KMS-11 (cell line): ENCODE measurements around the gene SRRM2.
"Not testable (repeated sequence)": the region's sequence is repeated elsewhere in the genome, so short reads cannot be mapped to it uniquely, and the experiment has no call there.

Source experiments
- H2AFZ ChIP-seq: fragments of 200-600 bp; sonication (generic); 2 replicates; pipeline ENCODE4 v1.6.1; 2016; ENCODE audit warnings: antibody characterized with exemption, mixed run types, low read depth
- H3K27ac ChIP-seq: fragments of 200-600 bp; sonication (generic); 2 replicates; pipeline ENCODE4 v1.6.1; 2016; ENCODE audit warnings: mild to moderate bottlenecking, mixed run types
- H3K27me3 ChIP-seq: fragments of 200-600 bp; sonication (generic); 2 replicates; pipeline ENCODE4 v1.6.1; 2017; ENCODE audit warnings: mild to moderate bottlenecking, low read depth, mixed run types, moderate library complexity; ENCODE audit not compliant: insufficient read depth
- H3K36me3 ChIP-seq: fragments of 200-600 bp; sonication (generic); 2 replicates; pipeline ENCODE4 v1.6.1; 2017; ENCODE audit warnings: mild to moderate bottlenecking, mixed run types; ENCODE audit not compliant: insufficient read depth
- H3K4me1 ChIP-seq: fragments of 200-600 bp; sonication (generic); 2 replicates; pipeline ENCODE4 v1.6.1; 2016; ENCODE audit warnings: mild to moderate bottlenecking, low read depth, mixed run types; ENCODE audit not compliant: poor library complexity, severe bottlenecking
- H3K4me2 ChIP-seq: fragments of 200-600 bp; sonication (generic); 2 replicates; pipeline ENCODE4 v1.7.0; 2016; ENCODE audit warnings: mild to moderate bottlenecking, mixed run types
- H3K4me3 ChIP-seq: fragments of 200-600 bp; sonication (generic); IDR thresholded peaks from 2 replicates; pipeline ENCODE4 v1.6.1; 2017; ENCODE audit warnings: low read depth, low read length, mixed read lengths; ENCODE audit not compliant: insufficient read depth
- H3K79me2 ChIP-seq: fragments of 200-600 bp; sonication (generic); 2 replicates; pipeline ENCODE4 v1.6.1; 2016; ENCODE audit warnings: low read depth, mixed run types; ENCODE audit not compliant: insufficient read depth
- H3K9ac ChIP-seq: fragments of 200-600 bp; sonication (generic); 2 replicates; pipeline ENCODE4 v1.6.1; 2016; ENCODE audit warnings: mild to moderate bottlenecking, mixed run types
- H4K20me1 ChIP-seq: fragments of 200-600 bp; sonication (generic); 2 replicates; pipeline ENCODE4 v1.6.1; 2016; ENCODE audit warnings: mild to moderate bottlenecking, mixed run types; ENCODE audit not compliant: insufficient read depth
- TF ChIP-seq, protein P1 (sequence below): fragments of 200-600 bp; sonication (generic); conservative IDR thresholded peaks from 2 replicates; pipeline ENCODE4 v1.6.1; 2017; ENCODE audit warnings: low read depth, mild to moderate bottlenecking, antibody characterized with exemption, low read length, moderate library complexity, mixed read lengths

Gene SRRM2

GRCh38 chr16:2720064-2720457, 32.4 kb upstream of the SRRM2 start, which contains the start of gene PRSS27:
PRSS27 (minus strand) TSS chr16:2720224; CDS start chr16:2720160, 64 bp downstream.
- no peaks in the 10 kb centered on the region for H3K36me3 ChIP-seq
- H3K27ac ChIP-seq, result peak within 1 kb of the TSS; percentile 53
- H3K4me3 ChIP-seq, result no peak within 1 kb of the TSS
- H3K9ac ChIP-seq, result peak within 1 kb of the TSS; percentile 66
- H4K20me1 ChIP-seq, result no peaks in the 10 kb centered on the region
- peak within 1 kb of the TSS; percentile 98 for H2AFZ ChIP-seq
- TF ChIP-seq, protein P1, sequence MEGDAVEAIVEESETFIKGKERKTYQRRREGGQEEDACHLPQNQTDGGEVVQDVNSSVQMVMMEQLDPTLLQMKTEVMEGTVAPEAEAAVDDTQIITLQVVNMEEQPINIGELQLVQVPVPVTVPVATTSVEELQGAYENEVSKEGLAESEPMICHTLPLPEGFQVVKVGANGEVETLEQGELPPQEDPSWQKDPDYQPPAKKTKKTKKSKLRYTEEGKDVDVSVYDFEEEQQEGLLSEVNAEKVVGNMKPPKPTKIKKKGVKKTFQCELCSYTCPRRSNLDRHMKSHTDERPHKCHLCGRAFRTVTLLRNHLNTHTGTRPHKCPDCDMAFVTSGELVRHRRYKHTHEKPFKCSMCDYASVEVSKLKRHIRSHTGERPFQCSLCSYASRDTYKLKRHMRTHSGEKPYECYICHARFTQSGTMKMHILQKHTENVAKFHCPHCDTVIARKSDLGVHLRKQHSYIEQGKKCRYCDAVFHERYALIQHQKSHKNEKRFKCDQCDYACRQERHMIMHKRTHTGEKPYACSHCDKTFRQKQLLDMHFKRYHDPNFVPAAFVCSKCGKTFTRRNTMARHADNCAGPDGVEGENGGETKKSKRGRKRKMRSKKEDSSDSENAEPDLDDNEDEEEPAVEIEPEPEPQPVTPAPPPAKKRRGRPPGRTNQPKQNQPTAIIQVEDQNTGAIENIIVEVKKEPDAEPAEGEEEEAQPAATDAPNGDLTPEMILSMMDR, result no peak
- H3K27me3 ChIP-seq, result peaks cover 24% of the 10 kb centered on the region
- H3K4me2 ChIP-seq, result peak within 1 kb of the TSS; percentile 89
- peaks cover 7% of the 10 kb centered on the region for H3K4me1 ChIP-seq
- H3K79me2 ChIP-seq, result no peaks in the 10 kb centered on the region

- no peaks in the 10 kb centered on the region for H3K36me3 ChIP-seq
- H3K4me3 ChIP-seq, result no peak overlapping the region
- H3K79me2 ChIP-seq, result no peaks in the 10 kb centered on the region
- H3K27me3 ChIP-seq, result peaks cover 21% of the 10 kb centered on the region; the same call in 1 of the 2 replicates
- H4K20me1 ChIP-seq, result no peaks in the 10 kb centered on the region
- H3K9ac ChIP-seq, result peak overlapping the region; percentile 66
- peak overlapping the region; percentile 98 for H2AFZ ChIP-seq
- H3K27ac ChIP-seq, result peak overlapping the region; percentile 53
- H3K4me2 ChIP-seq, result peak overlapping the region; percentile 89
- TF ChIP-seq, protein P1, result peak; percentile 31; the same call in 1 of the 2 replicates
- peaks cover 7% of the 10 kb centered on the region for H3K4me1 ChIP-seq
Measured at GRCh38 chr16:2720719-2721633, 31.5 kb upstream of the SRRM2 start.

DNA sequence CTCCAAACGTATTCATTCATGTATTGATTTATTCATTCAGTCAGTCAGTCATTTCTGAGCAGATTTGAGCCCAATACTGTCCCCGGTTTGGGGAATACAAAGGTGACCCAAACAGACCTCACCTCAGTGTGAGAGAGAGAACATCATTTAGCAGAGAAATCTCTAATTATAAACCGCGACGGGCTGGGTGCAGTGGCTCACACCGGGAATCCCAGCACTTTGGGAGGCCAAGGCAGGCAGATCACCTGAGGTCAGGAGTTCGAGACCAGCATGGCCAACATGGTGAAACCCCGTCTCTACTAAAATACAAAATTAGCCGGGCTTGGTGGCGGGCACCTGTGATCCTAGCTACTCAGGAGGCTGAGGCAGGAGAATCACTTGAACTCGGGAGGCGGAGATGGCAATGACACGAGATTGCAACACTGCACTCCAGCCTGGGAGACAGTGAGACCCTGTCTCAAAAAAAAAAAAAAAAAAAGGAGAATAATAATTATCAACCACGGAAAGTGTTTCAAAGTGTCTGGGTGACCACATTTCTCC, 30.7 kb upstream of the SRRM2 start:
- H3K4me1 ChIP-seq, H3K79me2 ChIP-seq, H4K20me1 ChIP-seq, H3K27ac ChIP-seq, H3K4me3 ChIP-seq, H3K36me3 ChIP-seq: not testable (repeated sequence)
- Histone ChIP-seq H3K27me3 (peaks cover 18% of the 10 kb centered on the region; the same call in 1 of the 2 replicates), H3K9ac (peak overlapping the region; percentile 66; the same call in 1 of the 2 replicates), H3K4me2 (peak overlapping the region; percentile 87), H2AFZ (peak overlapping the region; percentile 91)

GRCh38 chr16:2724088-2724676, 28.3 kb upstream of the SRRM2 start:
- Histone ChIP-seq H3K4me2 (no peak overlapping the region), H3K36me3 (no peaks in the 10 kb centered on the region), H3K79me2 (no peaks in the 10 kb centered on the region), H3K27ac (no peak overlapping the region), H2AFZ (no peak overlapping the region), H3K4me3 (no peak overlapping the region), H3K4me1 (peaks cover 7% of the 10 kb centered on the region), H4K20me1 (no peaks in the 10 kb centered on the region), H3K27me3 (peaks cover 13% of the 10 kb centered on the region; the same call in 1 of the 2 replicates), H3K9ac (no peak overlapping the region)
- TF ChIP-seq, protein P1, result no peak
